Measurements from ENCODE around the gene ASPG.

The ASPG gene

GRCh38 chr14:104140463-104141331, 55.2 kb downstream of the ASPG start:
- TF ChIP-seq CTCF (conservative IDR thresholded peaks at IDR 0.05; ENCODE audit: low read length), result no peak
- no peak for DNase-seq (ENCODE audit: low read depth)
- H3K4me3 ChIP-seq (ENCODE audit: low read length), result no peak overlapping the region

- no peak for DNase-seq (ENCODE audit: low read depth)
- H3K4me3 ChIP-seq (ENCODE audit: low read length), result no peak overlapping the region
- TF ChIP-seq CTCF (conservative IDR thresholded peaks at IDR 0.05; ENCODE audit: low read length), result no peak
Observed at GRCh38 chr14:104141621-104142091, 56.2 kb downstream of the ASPG start.

DNA sequence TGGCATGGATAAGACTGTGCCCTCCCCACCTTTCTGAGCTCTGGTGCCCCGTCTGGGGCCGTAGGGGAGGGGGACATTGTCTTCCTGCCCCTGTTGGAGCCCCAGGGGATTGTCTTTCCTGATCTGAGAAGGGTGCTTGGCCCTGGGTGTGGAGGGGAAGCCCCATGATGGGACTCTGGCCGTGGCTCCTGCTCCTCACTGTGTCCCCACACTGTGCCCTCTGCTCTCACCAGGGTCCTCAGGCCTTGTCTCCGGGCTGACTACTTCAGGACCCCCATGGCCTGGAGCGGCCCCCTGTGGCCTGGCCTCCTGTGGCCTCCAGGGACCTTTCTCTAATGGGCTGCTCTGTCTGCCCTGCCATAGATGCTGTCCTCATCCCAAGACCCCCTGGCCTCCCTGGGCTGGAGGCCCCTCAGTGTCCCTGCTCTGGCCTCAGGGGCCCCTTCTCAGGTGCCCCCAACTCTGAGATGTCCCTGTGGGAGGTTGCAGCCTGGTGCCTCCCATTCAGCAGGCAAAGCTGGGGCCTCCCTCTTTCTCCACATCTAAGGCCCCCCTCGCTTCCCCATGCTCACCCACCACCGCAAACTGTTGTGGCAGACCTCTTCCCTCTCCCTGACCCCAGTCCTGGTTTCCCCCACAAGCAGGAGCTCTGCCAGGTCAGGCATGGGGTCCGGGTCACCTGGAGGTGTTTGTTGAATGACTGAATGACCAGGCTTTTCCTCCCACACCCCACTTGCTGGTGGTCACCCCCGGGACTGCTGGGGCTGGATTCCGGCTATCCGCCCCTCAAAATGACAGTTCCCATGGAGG, 56.8 kb downstream of the ASPG start:
- no peak for TF ChIP-seq CTCF (conservative IDR thresholded peaks at IDR 0.05; ENCODE audit: low read length)
- no peak overlapping the region for H3K4me3 ChIP-seq (ENCODE audit: low read length)
- DNase-seq (ENCODE audit: low read depth), result no peak

GRCh38 chr14:104142946-104143470, 57.5 kb downstream of the ASPG start:
- TF ChIP-seq CTCF (conservative IDR thresholded peaks at IDR 0.05; ENCODE audit: low read length), result no peak
- H3K4me3 ChIP-seq (ENCODE audit: low read length), result no peak overlapping the region
- no peak for DNase-seq (ENCODE audit: low read depth)

- DNase-seq (ENCODE audit: low read depth), result no peak
- H3K4me3 ChIP-seq (ENCODE audit: low read length), result no peak overlapping the region
- TF ChIP-seq CTCF (conservative IDR thresholded peaks at IDR 0.05; ENCODE audit: low read length), result no peak
Observed at GRCh38 chr14:104143521-104144452, 58.3 kb downstream of the ASPG start.

DNA sequence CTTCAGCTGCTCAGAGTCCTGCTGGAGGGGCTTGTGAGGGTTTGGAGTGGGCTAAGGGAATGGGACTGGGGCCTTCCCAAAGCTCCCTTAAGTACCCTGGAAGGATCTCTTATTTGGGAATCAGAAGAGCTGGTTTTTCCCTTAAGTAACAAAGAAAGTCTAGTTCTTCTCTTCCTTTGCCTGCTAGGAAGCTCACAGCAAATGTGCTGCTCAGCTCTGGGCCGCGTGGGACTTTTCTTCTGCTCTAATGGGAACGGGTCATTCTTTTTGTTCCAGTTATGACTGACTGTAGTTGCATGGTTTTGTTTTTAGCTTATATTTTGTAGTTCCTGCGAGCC, 58.9 kb downstream of the ASPG start:
- no peak for TF ChIP-seq CTCF (conservative IDR thresholded peaks at IDR 0.05; ENCODE audit: low read length)
- no peak for DNase-seq (ENCODE audit: low read depth)

More for the DNA sequence above, 58.9 kb downstream of the ASPG start:
- no peak overlapping the region for H3K4me3 ChIP-seq (ENCODE audit: low read length)

All from AG10803 (cell line).